ENCODE results near the gene ERAP2. TPM values are rescaled to one million over a fixed set of nuclear protein-coding genes. Genes with fewer than 3 reads are reported as not detected.

The ERAP2 gene
- total RNA-seq, 2 experiments from 2014 or later, result 19.5 to 29.3 TPM

DNA sequence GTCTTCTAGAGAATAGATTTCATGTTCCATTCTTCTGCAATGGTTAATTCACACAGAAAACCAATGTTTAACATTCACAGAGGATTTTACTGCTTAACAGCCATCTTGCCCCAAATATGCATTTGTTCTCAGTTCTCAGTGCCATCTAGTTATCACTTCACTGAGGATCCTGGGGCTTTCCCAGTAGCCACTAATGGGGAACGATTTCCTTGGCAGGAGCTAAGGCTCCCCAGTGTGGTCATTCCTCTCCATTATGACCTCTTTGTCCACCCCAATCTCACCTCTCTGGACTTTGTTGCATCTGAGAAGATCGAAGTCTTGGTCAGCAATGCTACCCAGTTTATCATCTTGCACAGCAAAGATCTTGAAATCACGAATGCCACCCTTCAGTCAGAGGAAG lies 3.4 kb downstream of the ERAP2 start:
- no peaks in the 10 kb centered on the region for H3K9me2 ChIP-seq (ENCODE audit: insufficient read depth, low read length)
- peaks cover 49% of the 10 kb centered on the region for H3K36me3 ChIP-seq (ENCODE audit: insufficient read depth, low read length)
- POLR2A ChIA-PET, result interaction anchor here (0.5 to 2.6 kb wide), 3 partner anchors 9 to 31 kb away, joined by 3 to 5 read pairs (median 4); no protein-coding TSS in a partner anchor
- H3K4me3 ChIP-seq (ENCODE audit: low read depth, low read length, poor library complexity, severe bottlenecking), result no peak overlapping the region
- peaks cover 18% of the 10 kb centered on the region for H3K79me2 ChIP-seq (ENCODE audit: insufficient read depth, low read depth, low read length)
- peak overlapping the region; percentile 9; the same call in 1 of the 2 replicates for H3K4me2 ChIP-seq (ENCODE audit: low read length)
- no peaks in the 10 kb centered on the region for H4K20me1 ChIP-seq (ENCODE audit: insufficient read depth, low read length)
- intact Hi-C loops (cut with micrococcal nuclease; ENCODE audit: unreplicated experiment), result no loop called here
- H3K4me1 ChIP-seq (ENCODE audit: insufficient read depth, low read length, poor library complexity, severe bottlenecking), result peaks cover 54% of the 10 kb centered on the region
- H3K9me3 ChIP-seq (ENCODE audit: low read length), result no peaks in the 10 kb centered on the region
- DNase-seq (ENCODE audit: low spot score), result no peak
- CTCF ChIA-PET (ENCODE audit: unreplicated experiment), result no interaction called here
- BruUV-seq (replicated peaks), result no TSS peak
- H2AFZ ChIP-seq (ENCODE audit: low read length), result no peak overlapping the region
- no peak for TF ChIP-seq EZH2phosphoT487 (IDR thresholded peaks at IDR 0.05; ENCODE audit: borderline replicate concordance, low read depth, low read length)
- TF ChIP-seq, protein P1, sequence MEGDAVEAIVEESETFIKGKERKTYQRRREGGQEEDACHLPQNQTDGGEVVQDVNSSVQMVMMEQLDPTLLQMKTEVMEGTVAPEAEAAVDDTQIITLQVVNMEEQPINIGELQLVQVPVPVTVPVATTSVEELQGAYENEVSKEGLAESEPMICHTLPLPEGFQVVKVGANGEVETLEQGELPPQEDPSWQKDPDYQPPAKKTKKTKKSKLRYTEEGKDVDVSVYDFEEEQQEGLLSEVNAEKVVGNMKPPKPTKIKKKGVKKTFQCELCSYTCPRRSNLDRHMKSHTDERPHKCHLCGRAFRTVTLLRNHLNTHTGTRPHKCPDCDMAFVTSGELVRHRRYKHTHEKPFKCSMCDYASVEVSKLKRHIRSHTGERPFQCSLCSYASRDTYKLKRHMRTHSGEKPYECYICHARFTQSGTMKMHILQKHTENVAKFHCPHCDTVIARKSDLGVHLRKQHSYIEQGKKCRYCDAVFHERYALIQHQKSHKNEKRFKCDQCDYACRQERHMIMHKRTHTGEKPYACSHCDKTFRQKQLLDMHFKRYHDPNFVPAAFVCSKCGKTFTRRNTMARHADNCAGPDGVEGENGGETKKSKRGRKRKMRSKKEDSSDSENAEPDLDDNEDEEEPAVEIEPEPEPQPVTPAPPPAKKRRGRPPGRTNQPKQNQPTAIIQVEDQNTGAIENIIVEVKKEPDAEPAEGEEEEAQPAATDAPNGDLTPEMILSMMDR (conservative IDR thresholded peaks at IDR 0.05; ENCODE audit: low read length), result no peak
- no peak overlapping the region for H3K27ac ChIP-seq (ENCODE audit: low read depth, low read length, poor library complexity, severe bottlenecking)

DNA sequence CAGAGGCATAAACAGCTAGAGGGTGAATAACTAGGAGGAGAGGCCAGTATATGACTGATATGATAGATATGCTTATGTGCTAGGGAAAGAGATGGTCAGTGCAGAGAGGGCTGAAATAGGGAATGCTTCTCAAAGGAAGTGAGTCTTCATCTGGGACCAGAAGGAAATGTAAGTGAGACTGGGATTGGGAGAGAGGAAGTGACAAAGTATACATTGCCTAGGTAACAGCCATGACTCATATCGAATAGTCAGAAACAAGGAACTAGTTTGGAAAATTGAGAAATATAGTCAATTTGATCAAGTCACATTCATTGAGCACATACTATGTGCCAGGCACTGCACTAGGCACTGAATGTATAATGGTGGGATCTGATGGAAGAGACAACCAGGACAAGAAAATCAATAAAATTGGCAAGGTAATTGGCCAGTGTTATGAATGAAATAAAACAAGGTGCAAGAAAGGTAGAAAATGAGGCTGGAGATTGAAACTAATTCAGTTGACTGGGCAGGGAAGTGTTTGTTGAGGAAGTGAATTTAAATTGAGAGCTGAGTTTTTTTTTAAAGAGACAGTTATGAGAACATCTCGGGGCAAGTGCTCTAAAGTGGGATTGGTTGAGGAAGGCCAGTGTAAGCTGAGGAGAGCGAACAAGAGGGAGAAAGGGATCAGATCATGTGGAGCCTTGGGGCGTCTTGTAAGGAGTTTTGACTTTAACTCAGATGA lies 4.3 kb downstream of the ERAP2 start:
- intact Hi-C loops (cut with micrococcal nuclease; ENCODE audit: unreplicated experiment), result no loop called here
- Histone ChIP-seq H3K4me1 (ENCODE audit: insufficient read depth, low read length, poor library complexity, severe bottlenecking) (peaks cover 54% of the 10 kb centered on the region), H3K9me3 (ENCODE audit: low read length) (no peaks in the 10 kb centered on the region), H3K4me2 (ENCODE audit: low read length) (peak overlapping the region; percentile 38), H4K20me1 (ENCODE audit: insufficient read depth, low read length) (no peaks in the 10 kb centered on the region), H2AFZ (ENCODE audit: low read length) (no peak overlapping the region), H3K79me2 (ENCODE audit: insufficient read depth, low read depth, low read length) (peaks cover 18% of the 10 kb centered on the region), H3K27ac (ENCODE audit: low read depth, low read length, poor library complexity, severe bottlenecking) (no peak overlapping the region), H3K4me3 (ENCODE audit: low read depth, low read length, poor library complexity, severe bottlenecking) (no peak overlapping the region), H3K36me3 (ENCODE audit: insufficient read depth, low read length) (peaks cover 55% of the 10 kb centered on the region), H3K9me2 (ENCODE audit: insufficient read depth, low read length) (no peaks in the 10 kb centered on the region)
- no peak for DNase-seq (ENCODE audit: low spot score)
- CTCF ChIA-PET (ENCODE audit: unreplicated experiment), result no interaction called here
- no peak for TF ChIP-seq EZH2phosphoT487 (IDR thresholded peaks at IDR 0.05; ENCODE audit: borderline replicate concordance, low read depth, low read length)
- TF ChIP-seq, protein P1 (conservative IDR thresholded peaks at IDR 0.05; ENCODE audit: low read length), result no peak
- no TSS peak for BruUV-seq (replicated peaks)
- POLR2A ChIA-PET, result interaction anchor here (0.5 to 2.6 kb wide), 3 partner anchors 8 to 42 kb away, joined by 3 to 5 read pairs (median 4); no protein-coding TSS in a partner anchor

DNA sequence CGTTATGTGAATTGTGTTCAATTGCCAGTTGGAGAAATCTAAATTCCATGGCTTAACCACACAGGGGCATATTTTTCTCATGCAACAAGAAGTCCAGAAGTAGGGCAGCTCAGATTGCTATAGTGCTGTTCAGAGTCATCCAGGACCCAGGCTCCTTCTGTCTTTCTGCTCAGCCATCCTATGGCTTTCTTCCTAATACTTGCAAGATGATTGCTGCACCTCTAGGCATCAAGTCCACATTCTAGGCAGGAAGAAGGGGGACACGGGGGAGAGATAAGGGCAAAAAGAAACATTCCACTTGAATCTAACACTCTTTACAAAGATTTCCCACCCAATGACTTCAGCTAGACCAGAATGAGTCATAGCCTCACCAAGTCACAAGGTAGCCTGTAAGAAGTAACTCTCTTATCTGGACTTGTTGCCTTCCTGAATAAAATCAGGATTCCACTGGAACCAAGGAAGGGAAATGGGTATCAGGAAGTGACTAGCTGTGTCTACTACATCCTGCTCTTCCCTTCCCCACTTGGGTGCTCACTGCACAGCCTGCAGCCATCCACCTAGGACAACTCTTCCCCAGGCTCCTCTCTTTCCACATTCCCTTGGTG lies 5.3 kb downstream of the ERAP2 start:
- BruUV-seq (replicated peaks), result no TSS peak
- no peaks in the 10 kb centered on the region for H4K20me1 ChIP-seq (ENCODE audit: insufficient read depth, low read length)
- intact Hi-C loops (cut with micrococcal nuclease; ENCODE audit: unreplicated experiment), result no loop called here
- H3K27ac ChIP-seq (ENCODE audit: low read depth, low read length, poor library complexity, severe bottlenecking), result no peak overlapping the region
- no peak for DNase-seq (ENCODE audit: low spot score)
- ChIA-PET POLR2A (interaction anchor here (1.2 kb wide), 1 partner anchor 12 kb away, joined by 4 read pairs; no protein-coding TSS in a partner anchor), CTCF (ENCODE audit: unreplicated experiment) (no interaction called here)
- H2AFZ ChIP-seq (ENCODE audit: low read length), result no peak overlapping the region
- H3K36me3 ChIP-seq (ENCODE audit: insufficient read depth, low read length), result peaks cover 58% of the 10 kb centered on the region
- H3K9me3 ChIP-seq (ENCODE audit: low read length), result no peaks in the 10 kb centered on the region
- H3K4me1 ChIP-seq (ENCODE audit: insufficient read depth, low read length, poor library complexity, severe bottlenecking), result peaks cover 58% of the 10 kb centered on the region
- no peaks in the 10 kb centered on the region for H3K9me2 ChIP-seq (ENCODE audit: insufficient read depth, low read length)
- TF ChIP-seq, protein P1 (conservative IDR thresholded peaks at IDR 0.05; ENCODE audit: low read length), result no peak
- H3K4me3 ChIP-seq (ENCODE audit: low read depth, low read length, poor library complexity, severe bottlenecking), result no peak overlapping the region
- peaks cover 15% of the 10 kb centered on the region for H3K79me2 ChIP-seq (ENCODE audit: insufficient read depth, low read depth, low read length)
- H3K4me2 ChIP-seq (ENCODE audit: low read length), result peak overlapping the region; percentile 38; the same call in 1 of the 2 replicates
